Measurements from ENCODE around the gene TMC7. TPM values are rescaled to one million over a fixed set of nuclear protein-coding genes. Genes with fewer than 3 reads are reported as not detected.
A peak's percentile ranks its signal among the peaks of the same experiment; 100 is the strongest.

TMC7 gene
- total and polyA plus RNA-seq, 2 of the 13 experiments (the other 11 are each of a cell fraction or from before 2014, with no cell fraction given) = 1.2 to 5.1 TPM

- no peak for TF ChIP-seq SCMH1 (CRISPR knock-in tag; IDR thresholded peaks at IDR 0.05; ENCODE audit: borderline replicate concordance)
- TF ChIP-seq NFIC (IDR thresholded peaks at IDR 0.05; ENCODE audit: low read length) = no peak
- no peak for TF ChIP-seq ZC3H4 (CRISPR knock-in tag; IDR thresholded peaks at IDR 0.05; ENCODE audit: borderline replicate concordance)
- no peak for TF ChIP-seq JUND (CRISPR knock-in tag; IDR thresholded peaks at IDR 0.05)
- no peak for TF ChIP-seq NFAT5 (CRISPR knock-in tag; IDR thresholded peaks at IDR 0.05)
- peak; percentile 35; the same call in 1 of the 2 replicates for TF ChIP-seq HOXA5 (CRISPR knock-in tag; IDR thresholded peaks at IDR 0.05)
- TF ChIP-seq SMAD3 (CRISPR knock-in tag; IDR thresholded peaks at IDR 0.05) = 0 out of 2 replicates have a peak, but pooled peaks have one; percentile 58
- TF ChIP-seq ZNF337 (CRISPR knock-in tag; IDR thresholded peaks at IDR 0.05; ENCODE audit: borderline replicate concordance, low read depth) = no peak
- TF ChIP-seq ZNF746 (CRISPR knock-in tag; IDR thresholded peaks at IDR 0.05) = 0 out of 2 replicates have a peak, but pooled peaks have one; percentile 45
- no peak for TF ChIP-seq MBD4 (IDR thresholded peaks at IDR 0.05; ENCODE audit: borderline replicate concordance, low read length)
- TF ChIP-seq MZF1 (CRISPR knock-in tag; IDR thresholded peaks at IDR 0.05; ENCODE audit: borderline replicate concordance) = no peak
- TF ChIP-seq TOPORS (CRISPR knock-in tag; IDR thresholded peaks at IDR 0.05) = no peak
- TF ChIP-seq GPBP1L1 (CRISPR knock-in tag; IDR thresholded peaks at IDR 0.05) = no peak
- TF ChIP-seq ARNT2 (CRISPR knock-in tag; IDR thresholded peaks at IDR 0.05; ENCODE audit: low read depth) = no peak
- TF ChIP-seq AGO1 (IDR thresholded peaks at IDR 0.05; ENCODE audit: low read depth, low read length, poor library complexity, severe bottlenecking) = no peak
- TF ChIP-seq DNMT1 (CRISPR knock-in tag; IDR thresholded peaks at IDR 0.05) = no peak
- no peak for TF ChIP-seq ZMYM3 (CRISPR knock-in tag; IDR thresholded peaks at IDR 0.05)
- peak; percentile 50 for TF ChIP-seq ETV5 (CRISPR knock-in tag; IDR thresholded peaks at IDR 0.05; ENCODE audit: borderline replicate concordance)
- TF ChIP-seq GTF2F1 (IDR thresholded peaks at IDR 0.05; ENCODE audit: low read length) = no peak
- no peak for TF ChIP-seq ZBTB20 (CRISPR knock-in tag; IDR thresholded peaks at IDR 0.05; ENCODE audit: borderline replicate concordance, low read depth)
- no peak for TF ChIP-seq PTBP1 (IDR thresholded peaks at IDR 0.05; ENCODE audit: low read depth, low read length, poor library complexity, severe bottlenecking)
- no peak for TF ChIP-seq SRSF1 (optimal IDR thresholded peaks at IDR 0.05; ENCODE audit: low read depth, low read length)
- TF ChIP-seq ZBTB7B (CRISPR knock-in tag; IDR thresholded peaks at IDR 0.05) = no peak
Measured at GRCh38 chr16:19071811-19072777, 88.4 kb downstream of the TMC7 start (continued).
